Stimulated activated CD8-positive, alpha-beta memory T cell treated with anti-CD3 and anti-CD28 coated beads, Interleukin-12 subunit alpha, Interleukin-12 subunit beta, amount 100 ng/mL, for 4 hours (primary cell): Measurements from ENCODE around the gene TPT1.
"Not testable (repeated sequence)": the region's sequence is repeated elsewhere in the genome, so short reads cannot be mapped to it uniquely, and the experiment has no call there.

ENCODE experiments used
- DNase-seq: peaks from one replicate; pipeline ENCODE4 v3.0.0-alpha.2; 2020; ENCODE audit warnings: low read depth

The TPT1 gene

DNA sequence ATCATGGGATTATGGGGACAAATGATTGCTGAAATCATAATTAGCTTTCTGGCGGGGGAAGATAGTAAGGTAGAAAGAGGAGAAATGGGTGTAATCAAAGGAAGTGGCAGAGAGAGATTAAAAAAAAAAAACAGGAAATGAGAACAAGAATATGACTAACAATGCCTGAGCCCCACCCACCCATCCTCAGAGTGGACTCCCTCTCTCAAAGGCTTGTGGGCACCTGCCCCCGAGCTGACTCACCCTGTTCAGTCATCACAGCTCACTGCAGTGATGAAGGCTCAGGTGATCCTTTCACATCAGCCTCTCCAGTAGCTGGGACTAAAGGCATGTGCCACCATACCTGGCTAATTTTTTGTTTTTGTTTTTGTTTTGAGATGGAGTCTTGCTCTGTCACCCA lies 26.4 kb upstream of the TPT1 start:
- peak; percentile 75 for DNase-seq

DNA sequence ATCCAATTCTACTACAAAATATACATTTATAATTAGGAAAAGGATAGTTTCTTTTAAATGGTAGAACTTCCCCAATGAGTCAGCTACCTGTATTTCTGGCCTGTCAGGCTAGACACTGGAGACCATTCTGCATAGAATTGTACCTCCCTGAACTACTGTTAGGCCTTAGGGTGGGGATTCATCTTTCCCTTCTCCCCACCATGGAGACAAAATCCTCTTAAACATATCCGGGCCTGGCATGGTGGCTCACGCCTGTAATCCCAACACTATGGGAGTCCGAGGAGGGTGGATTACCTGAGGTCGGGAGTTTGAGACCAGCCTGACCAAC lies 24.5 kb upstream of the TPT1 start:
- no peak for DNase-seq

DNA sequence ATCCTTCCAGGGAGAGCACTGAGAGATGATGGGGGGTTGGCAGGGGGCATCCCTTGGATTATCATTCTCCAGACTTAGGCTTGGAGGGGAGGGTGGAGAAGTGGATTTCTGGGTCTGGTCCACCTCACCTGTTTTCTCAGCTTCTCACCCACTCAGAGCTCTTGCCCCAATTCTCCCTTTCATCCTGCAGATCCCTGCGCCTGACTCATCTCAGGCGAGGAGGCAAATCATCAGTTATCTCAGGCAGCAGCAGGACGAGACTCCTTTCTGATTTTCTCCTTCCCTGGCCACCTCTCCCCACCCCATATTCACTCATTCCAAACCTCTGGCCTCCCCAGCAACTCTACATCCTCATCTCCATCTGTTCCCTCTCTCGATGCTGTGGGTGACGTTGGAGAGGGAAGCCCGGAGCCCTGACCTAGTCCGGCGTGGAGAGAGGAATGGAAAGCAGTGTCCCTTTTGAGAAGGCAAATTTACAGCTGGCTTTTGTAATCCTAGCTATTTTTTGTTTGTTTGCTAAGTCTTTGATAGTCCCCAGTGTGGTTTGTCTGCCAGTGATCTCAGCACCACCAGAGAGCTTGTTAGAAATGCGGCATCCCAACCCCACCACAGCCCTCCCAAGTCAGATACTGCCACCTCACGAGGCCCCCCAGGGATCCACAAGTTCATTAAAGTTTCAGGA lies 24.0 kb upstream of the TPT1 start:
- DNase-seq, result no peak

DNA sequence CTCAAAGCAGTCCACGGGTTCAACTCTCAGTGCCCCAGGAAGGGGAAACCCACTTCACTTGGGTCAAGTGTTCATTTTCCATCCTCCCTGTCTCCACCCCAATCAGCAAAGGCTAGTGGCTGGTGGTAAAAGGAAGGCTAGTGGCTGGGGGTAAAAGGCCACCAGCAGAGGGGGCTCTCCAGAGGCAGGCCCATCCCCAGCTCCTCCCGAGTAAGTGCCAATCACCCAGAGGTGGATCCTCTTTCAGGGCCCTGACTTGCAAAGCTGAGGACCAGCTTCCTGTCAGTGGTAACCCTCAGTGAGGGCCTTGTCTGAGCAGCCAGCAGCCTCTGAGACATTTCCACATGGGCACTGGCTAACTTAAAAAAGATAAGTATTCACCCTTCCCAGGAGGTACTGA lies 22.0 kb upstream of the TPT1 start:
- no peak for DNase-seq

DNA sequence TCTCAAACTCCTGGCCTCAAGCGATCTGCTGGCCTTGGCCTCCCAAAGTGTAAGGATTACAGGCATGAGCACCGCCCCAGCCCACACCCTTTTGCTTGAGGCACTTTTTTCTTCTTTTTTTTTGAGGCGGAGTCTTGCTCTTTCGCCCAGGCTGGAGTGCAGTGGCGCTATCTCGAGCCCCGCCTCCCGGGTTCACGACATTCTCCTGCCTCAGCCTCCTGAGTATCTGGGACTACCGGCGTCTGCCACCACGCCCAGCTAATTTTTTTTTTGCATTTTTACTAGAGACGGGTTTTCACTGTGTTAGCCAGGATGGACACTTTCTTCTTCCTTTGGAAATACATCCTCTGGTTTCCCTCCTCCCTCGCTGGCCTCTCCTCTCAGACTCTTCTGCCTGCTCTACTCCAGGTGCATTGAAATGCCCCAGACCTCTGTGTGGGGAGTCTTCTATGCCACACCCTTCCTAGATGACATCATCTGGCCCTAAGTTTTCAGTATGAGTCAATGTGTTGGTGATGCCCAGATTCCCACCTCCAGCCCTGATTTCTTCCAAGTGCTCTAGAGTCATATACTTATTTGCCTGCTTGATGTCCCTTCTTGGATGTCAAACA lies 20.7 kb upstream of the TPT1 start:
- no peak for DNase-seq

DNA sequence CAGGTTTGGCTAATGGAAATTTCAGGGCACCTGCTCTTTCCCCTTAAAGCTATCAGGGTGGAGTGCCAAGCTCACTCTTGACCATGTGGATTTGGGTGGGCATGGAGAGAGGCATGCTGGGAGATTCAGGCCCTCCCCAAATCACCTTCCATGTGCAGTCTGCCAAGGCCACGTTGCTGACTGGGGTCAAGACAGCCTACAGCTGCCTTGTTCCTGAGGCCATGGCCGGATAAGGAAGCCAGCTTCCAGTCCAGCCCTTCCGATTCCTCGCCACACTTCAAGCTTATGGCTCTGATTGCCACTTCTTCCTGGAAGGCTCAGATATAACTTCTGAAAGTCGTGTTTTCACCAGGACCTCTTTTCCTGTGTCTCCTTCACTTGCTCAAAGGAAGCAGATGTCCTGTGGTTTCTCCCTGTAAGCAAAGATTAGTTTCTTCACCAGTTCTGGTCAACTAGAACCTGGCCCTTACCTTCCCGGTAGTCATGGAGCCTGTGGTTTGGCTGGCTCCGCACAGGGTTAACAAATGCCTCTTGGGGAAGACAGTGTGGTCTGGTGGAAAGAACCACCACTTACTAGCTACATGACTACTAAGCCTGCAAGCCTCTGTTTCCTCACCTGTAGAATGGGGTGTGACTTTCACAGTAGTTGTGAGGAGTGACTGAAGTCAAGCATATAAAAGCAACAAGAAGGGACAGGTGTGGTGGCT lies 16.1 kb upstream of the TPT1 start:
- no peak for DNase-seq

DNA sequence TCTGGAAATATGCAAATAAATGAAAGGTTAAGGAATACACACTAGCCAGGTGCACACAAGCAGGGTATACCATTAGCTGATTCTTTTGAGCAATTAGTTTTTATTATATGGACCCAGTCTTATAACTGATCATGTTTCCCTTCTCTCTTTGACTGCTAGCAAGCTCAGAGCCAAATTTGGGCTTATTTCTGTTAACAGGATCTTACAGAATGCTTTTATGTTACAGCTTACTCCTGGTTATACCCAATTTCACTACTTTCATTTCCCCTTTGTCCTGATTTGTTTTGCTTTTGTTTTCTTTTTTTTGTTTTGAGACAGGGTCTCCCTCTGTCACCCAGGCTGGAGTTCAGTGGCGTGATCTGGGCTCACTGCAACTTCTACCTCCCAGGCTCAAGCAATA lies 12.9 kb upstream of the TPT1 start:
- no peak for DNase-seq

DNA sequence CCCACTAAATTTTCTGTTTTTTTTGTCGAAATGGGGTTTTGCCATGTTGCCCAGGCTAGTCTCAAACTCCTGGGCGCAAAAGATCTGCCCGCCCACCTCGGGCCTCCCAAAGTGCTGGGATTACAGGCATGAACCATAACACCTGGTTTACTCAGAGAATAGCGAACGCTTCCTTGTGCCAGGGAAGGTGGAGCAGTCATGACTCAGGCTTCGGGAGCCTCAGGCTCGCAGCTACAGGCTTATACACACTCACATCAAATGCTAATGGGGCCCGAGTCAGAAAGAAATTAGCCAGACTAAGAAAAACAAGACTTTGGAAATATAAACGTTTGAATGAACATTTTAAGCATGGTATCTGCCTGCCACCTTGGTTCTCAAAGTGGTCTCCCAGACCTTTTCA lies 11.0 kb upstream of the TPT1 start:
- no peak for DNase-seq

DNA sequence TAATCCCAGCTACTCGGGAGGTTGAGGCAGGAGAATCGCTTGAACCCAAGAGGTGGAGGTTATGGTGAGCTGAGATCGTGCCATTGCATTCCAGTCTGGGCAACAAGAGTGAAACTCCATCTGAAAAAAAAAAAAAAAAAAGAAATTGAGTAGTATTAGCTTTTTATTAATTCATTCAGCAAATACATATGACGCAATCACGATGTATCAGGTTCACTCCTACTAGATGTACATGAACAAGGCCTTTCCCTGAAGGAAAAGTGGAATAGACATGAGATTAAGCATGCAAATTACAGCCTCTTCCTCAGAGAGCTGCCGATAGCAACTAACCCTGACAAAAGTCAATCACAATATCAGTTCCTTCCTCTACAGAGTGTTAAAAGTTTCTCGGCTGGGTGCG lies 9.2 kb upstream of the TPT1 start:
- no peak for DNase-seq

DNA sequence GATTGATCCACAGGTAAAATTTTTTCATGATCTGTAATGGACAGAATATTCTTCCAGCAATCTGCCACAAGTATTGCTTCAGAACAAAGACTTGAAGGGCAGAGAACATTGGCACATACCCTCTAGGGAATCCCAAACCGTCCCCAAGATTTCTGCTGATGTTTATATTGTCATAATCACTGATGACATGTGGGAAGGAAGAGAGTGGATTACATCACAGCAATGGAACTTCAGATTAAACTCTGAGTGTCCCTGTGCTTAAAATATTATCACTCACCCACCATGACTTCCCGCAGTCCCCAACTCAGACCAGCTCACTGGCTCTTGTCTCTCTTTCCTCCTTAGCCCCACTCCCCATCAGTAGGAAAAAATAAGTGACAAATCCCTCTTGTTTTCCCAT lies 8.5 kb upstream of the TPT1 start:
- DNase-seq, result no peak

DNA sequence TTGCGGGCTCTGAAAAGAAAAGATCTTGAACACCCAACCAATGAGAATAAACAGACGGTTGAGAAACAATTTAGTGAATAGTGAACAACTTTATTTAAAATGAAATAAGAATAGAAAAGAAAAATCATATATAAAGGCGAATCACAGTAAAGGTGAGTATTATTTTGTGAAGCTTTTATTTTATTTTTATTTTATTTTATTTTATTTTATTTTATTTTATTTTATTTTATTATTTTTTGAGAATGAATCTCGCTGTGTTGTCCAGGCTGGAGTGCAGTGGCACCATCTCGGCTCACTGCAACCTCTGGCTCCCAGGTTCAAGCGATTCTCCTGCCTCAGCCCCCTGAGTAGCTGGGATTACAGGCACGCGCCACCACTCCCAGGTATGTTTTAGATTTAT lies 3.1 kb upstream of the TPT1 start:
- not testable (repeated sequence) for DNase-seq

DNA sequence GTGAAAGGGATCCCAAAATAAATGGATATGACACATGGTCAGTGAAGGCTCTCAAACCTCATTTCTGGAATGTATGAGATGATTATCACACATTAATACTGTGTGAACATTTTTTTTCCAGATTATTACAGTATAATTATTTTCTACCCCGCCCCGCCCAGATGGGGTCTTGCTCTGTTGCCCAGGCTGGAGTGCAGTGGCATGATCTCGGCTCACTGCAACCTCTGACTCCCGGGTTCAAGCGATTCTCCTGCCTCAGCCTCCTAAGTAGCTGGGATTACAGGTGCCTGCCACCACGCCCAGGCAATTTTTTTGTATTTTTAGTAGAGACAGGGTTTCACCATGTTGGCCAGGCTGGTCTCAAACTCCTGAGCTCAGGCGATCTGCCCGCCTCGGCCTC lies 2.1 kb upstream of the TPT1 start:
- DNase-seq, result not testable (repeated sequence)

DNA sequence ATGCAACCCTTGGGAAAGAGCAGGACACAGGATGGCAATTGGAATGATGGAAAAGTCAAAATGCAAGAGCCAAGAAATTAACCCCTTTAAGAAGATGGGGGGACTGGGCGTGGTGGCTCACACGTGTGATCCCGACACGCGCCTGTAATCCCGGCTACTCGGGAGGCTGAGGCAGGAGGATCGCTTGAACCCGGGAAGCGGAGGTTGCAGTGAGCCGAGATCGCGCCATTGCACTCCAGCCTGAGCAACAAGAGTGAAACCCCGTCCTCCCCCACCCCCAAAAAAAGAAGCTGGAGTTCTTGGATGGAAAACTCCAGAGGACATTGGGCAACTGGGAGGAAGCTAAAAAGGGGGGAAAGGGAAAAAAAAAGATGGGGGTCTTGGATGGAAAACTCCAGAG lies 1.7 kb upstream of the TPT1 start:
- not testable (repeated sequence) for DNase-seq

DNA sequence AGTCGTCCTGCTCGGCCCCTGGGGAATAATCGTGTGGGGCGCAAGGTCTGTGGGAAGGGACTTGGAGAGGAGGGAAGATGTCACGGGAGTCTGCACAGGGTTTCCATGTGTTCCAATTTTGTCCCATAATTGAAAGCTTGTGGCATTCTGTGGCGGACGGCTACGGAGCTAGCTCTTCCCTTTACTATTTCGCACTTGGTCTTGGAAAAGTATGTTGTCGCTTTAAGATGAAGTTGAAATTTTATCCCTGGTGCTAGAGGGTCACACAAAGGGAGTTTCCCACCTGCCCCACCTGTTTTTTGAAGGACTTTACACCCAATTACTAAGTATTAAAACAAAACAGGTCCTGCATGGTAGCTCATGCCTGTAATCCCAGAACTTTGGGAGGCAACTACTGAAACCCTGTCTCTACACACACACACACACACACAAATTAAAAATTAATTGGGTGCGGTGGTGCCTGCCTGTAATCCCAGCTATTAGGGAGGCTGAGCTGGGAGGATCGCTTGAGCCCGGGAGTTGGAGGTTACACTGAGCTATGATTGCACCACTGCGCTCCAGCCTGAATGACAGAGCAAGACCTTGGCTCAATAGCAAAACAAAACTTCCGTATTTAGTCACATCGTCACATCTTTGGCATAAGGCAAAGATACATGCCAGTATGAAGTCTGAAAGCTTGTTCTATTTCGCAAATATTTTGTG lies 967 bp upstream of the TPT1 start:
- DNase-seq, result no peak

DNA sequence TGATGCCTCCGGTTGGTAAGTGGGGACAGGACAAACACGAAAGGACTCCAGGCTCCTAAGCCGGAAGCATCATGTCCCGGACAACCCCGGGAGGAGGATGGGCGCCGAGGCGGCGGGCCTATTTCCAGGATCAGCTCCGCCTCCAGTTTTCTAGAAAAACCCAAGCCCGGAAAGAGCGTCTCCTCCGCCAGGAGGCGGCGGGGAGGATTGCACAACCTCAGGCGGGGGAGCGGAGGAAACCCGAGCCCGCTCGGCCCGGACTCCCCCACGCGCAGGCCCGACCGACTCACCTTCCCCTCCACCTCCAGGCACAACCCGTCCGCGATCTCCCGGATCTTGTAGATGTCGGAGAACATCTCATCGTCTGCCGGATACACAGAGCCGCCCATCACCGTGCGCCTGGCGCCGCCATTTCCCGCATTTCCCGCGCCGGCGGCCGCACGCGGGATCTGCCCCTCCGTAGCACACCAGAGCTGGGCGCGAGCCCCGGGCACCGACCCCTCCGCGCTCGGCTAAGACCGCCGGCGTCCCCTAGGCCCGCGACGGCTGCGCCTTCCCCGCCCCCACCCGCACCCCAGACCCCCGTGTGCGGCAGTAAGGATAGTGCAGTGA lies 455 bp downstream of the TPT1 start:
- peak; percentile 73 for DNase-seq

DNA sequence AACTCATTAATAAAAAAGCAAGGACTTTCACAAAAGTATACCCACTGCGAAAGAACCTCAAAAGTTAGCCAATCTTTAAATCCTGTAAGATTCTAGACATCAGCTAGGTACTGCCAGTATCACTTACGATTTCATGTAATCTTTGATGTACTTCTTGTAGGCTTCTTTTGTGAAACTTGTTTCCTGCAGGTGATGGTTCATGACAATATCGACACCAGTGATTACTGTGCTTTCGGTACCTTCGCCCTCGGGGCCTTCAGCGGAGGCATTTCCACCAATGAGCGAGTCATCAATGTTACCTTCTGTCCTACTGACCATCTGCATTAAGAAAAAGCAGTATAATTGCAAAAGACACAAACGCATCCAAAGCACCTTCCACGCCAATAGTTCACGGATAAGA lies 1.1 kb downstream of the TPT1 start:
- DNase-seq, result no peak

DNA sequence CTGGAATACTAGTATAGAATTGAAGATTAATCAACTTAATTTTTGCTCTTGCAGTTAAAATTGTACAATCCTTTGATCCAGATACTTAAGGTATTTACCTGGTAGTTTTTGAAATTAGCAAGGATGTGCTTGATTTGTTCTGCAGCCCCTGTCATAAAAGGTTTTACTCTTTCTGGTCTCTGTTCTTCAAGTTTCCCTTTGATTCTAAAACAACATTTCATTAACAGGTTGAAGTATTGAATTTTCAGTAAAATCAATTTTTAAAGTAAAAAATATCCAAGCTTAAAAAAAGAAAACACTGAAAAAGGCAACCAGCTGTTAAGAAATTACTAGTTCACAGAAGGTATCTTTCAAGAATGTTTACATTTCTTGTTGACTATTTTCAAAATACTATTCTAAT lies 1.6 kb downstream of the TPT1 start:
- DNase-seq, result no peak

DNA sequence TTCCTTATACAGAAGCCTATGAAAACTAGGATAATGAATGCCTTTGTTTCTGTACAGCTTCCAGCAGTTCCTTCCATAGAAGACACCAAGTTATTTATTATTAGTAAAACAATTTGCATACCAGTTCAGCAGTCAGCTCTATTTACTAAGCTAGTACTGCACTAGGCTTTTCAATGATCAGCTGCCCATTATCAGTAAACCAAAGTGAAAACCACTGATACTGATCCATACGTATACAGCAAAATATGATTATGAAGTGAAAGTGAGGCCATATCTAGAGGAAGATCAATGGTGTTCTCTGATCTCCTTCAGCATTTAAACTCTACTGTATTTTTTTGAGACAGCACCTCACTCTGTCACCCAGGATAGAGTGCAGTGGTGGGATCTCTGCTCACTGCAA lies 3.2 kb downstream of the TPT1 start:
- no peak for DNase-seq

DNA sequence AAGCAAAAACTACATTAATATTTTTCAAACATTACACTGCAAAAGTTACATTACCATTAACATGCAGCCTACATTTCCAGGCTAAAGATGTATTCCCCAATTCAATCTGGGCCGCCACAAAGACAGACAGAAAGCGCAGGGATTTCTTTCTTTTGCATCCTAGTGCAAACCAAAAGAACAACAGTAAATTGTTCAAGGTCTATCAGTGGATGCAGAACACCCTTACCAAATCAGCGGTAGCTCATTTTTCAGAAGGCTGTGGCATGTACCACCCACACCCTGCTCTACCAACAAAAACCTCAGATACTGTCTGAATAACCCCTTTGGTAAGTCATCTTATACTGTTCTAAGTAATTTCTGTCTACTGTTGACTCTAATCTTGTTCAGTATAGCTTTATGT lies 3.6 kb downstream of the TPT1 start:
- no peak for DNase-seq

DNA sequence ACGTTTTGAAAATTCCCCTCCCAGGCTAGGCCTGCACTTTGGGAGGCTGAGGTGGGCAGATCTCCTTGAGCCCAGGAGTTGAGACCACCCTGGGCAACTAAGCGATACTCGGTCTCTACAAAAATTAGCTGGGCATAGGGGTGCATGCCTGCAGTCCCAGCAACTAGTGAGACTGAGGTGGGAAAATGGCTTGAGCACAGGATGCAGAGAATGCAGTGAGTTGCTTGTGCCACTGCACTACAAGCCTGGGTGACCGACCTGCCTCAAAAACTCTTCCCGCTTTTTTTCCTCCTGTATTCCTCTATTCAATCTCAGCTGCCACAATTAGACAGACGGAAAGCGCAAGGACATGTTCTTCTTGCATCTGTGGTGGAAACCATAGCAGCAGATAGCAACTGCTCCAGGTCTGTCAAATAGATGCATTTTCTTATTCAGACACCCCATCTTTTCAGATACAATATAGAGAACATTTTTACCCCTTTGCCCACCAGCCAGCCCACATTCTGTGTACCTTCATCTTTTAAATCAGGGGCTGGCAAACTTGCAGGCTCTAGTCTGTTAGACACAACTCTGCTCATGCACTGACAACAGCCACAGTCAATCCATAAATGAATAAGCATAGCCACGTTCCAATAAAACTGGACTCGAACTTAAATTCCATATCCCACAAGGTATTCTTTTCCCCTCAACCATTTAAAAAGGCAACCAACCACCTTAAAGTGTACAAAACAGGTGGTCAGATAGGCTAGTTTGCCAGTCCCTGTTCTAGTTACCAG lies 4.8 kb downstream of the TPT1 start:
- no peak for DNase-seq

DNA sequence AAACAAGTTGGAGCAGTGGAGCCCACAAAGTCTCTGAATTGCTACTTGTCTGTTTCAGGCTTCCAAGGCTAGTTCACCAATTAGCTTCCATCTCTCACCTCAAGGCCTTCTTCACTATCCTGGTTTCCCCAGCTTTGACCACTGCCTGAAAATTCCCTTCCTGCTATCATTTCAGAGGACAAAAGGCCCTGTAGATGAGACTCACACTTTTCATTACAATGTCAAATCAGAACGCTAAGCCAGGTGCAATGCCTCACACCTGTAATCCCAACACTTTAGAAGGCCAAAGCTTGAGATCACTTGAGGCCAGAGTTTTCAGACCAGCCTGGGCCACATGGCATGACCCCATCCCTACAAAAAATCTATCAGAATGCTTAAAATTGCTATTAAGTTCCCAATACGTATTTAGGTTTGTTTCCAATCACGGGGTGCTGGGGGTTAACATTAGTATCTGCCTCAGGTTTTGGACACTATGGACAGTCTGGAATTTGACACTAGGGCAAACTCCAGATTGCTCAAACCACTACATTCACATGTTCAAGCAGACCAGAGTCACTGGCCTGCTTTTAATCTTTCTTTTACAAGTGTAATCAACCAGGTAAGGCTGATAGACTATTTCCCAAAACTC lies 5.5 kb downstream of the TPT1 start:
- no peak for DNase-seq
